Astrocyte of the spinal cord (primary cell): ENCODE data around the gene SPTBN2.

Experiments
- DNase-seq: peaks from one replicate; pipeline ENCODE4 v3.0.0; 2011; ENCODE audit warnings: low read depth, low spot score
- H3K4me3 ChIP-seq: 2 replicates; pipeline ENCODE4 v1.5.1; 2011; ENCODE audit warnings: low read depth, mild to moderate bottlenecking, low read length, moderate library complexity
- CTCF ChIP-seq: IDR thresholded peaks from 2 replicates; pipeline ENCODE4 v1.5.1; 2012; ENCODE audit warnings: low read depth, mild to moderate bottlenecking, low read length, inconsistent platforms
- in situ Hi-C: cut with HindIII; loops from 2 replicates; pipeline ENCODE4 v1.10.0; 2017; ENCODE audit warnings: low sequenced_read_pairs

The SPTBN2 gene

GRCh38 chr11:66636411-66636810, 92.6 kb downstream of the SPTBN2 start:
- in situ Hi-C loops, result no loop called here
- no peak for DNase-seq
- H3K4me3 ChIP-seq, result no peak overlapping the region
- TF ChIP-seq CTCF, result no peak
